Stimulated activated CD8-positive, alpha-beta memory T cell treated with anti-CD3 and anti-CD28 coated beads, Interleukin-7, amount 100 ng/mL, for 24 hours (primary cell): Measurements from ENCODE around the gene EYA3.
A peak's percentile ranks its signal among the peaks of the same experiment; 100 is the strongest.

Experiments
- DNase-seq: peaks from one replicate; pipeline ENCODE4 v3.0.0-alpha.2; 2020; ENCODE audit warnings: low read depth

EYA3 gene

GRCh38 chr1:28070725-28071593 lies 17.5 kb downstream of the EYA3 start:
- no peak for DNase-seq

GRCh38 chr1:28067523-28068090 lies 20.8 kb downstream of the EYA3 start:
- no peak for DNase-seq

- no peak for DNase-seq
Observed at GRCh38 chr1:28066393-28067154, 21.8 kb downstream of the EYA3 start.

- no peak for DNase-seq
Observed at GRCh38 chr1:28064064-28064463, 24.3 kb downstream of the EYA3 start.

- DNase-seq, result no peak
Observed at GRCh38 chr1:28062806-28063205, 25.6 kb downstream of the EYA3 start.

- DNase-seq, result no peak
Observed at GRCh38 chr1:28058971-28059878, 29.2 kb downstream of the EYA3 start.

GRCh38 chr1:28058168-28058567 lies 30.2 kb downstream of the EYA3 start:
- DNase-seq, result no peak

GRCh38 chr1:28056129-28056925 lies 32.1 kb downstream of the EYA3 start:
- DNase-seq, result peak; percentile 18

- no peak for DNase-seq
Observed at GRCh38 chr1:28050776-28051175, 37.6 kb downstream of the EYA3 start.

GRCh38 chr1:28046716-28047115 lies 41.7 kb downstream of the EYA3 start:
- DNase-seq, result no peak

GRCh38 chr1:28045777-28046176 lies 42.6 kb downstream of the EYA3 start:
- no peak for DNase-seq

- DNase-seq, result no peak
Observed at GRCh38 chr1:28044399-28044798, 44.0 kb downstream of the EYA3 start.

GRCh38 chr1:28039341-28039740 lies 49.1 kb downstream of the EYA3 start:
- DNase-seq, result no peak

- no peak for DNase-seq
Observed at GRCh38 chr1:28037946-28038345, 50.5 kb downstream of the EYA3 start.

- no peak for DNase-seq
Observed at GRCh38 chr1:28037206-28037605, 51.2 kb downstream of the EYA3 start.

- DNase-seq, result no peak
Observed at GRCh38 chr1:28036431-28036830, 52.0 kb downstream of the EYA3 start.

GRCh38 chr1:28035420-28035819 lies 53.0 kb downstream of the EYA3 start:
- no peak for DNase-seq

GRCh38 chr1:28032281-28032680 lies 56.1 kb downstream of the EYA3 start:
- DNase-seq, result no peak

- no peak for DNase-seq
Observed at GRCh38 chr1:28031173-28031572, 57.2 kb downstream of the EYA3 start.

- DNase-seq, result no peak
Observed at GRCh38 chr1:28028873-28029654, 59.3 kb downstream of the EYA3 start.
